Endothelial cell of umbilical vein (primary cell): Measurements from ENCODE around the gene CSMD2.

Source experiments
- POLR2A ChIP-seq: IDR thresholded peaks from 2 replicates; pipeline ENCODE4 v1.6.1; 2012; ENCODE audit warnings: low read depth, mild to moderate bottlenecking, control low read depth, low read length
- POLR2AphosphoS5 ChIP-seq: IDR thresholded peaks from 2 replicates; pipeline ENCODE4 v1.6.1; 2012; ENCODE audit warnings: low read depth, mild to moderate bottlenecking, control low read depth, low read length, moderate library complexity; ENCODE audit not compliant: insufficient read depth

GRCh38 chr1:34212673-34213072, 47.6 kb upstream of the CSMD2 start:
- TF ChIP-seq POLR2A (no peak), POLR2AphosphoS5 (no peak)
